Erythroblast (primary cell): ENCODE data around the gene EDRF1.

Experiments used
- GATA1 ChIP-seq: IDR thresholded peaks from 2 replicates; pipeline ENCODE4 v1.6.1; 2011; ENCODE audit warnings: low read depth, mild to moderate bottlenecking, control low read depth, low read length, moderate library complexity
- POLR2A ChIP-seq: IDR thresholded peaks from 2 replicates; pipeline ENCODE4 v1.6.1; 2011; ENCODE audit warnings: mild to moderate bottlenecking, low read length

DNA sequence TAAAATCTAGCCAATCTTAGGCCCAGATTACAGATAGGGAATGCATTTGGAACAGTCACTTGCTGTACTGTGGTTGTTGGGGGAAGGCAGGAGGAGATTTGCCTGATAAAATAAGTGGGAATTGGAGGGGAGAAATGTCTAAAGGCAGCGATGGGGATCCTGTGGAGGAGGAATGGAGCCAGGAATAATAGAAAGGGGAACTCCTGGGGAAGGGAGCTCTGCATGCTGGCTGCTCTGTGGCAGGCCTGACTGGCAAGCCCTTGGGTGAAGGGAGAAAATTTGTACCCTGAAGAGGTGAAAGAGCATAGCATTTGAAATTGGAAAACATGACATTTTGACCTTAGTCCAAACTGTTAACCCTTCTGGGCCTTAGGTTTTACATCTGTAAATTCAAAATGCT lies 42.5 kb downstream of the EDRF1 start:
- TF ChIP-seq POLR2A (no peak), GATA1 (no peak)
